Large intestine (tissue), 3 donors: Measurements from ENCODE around the gene SLC38A7. TPM values are rescaled to one million over a fixed set of nuclear protein-coding genes. Genes with fewer than 3 reads are reported as not detected.

Experiments used
- DNase-seq, 2 donors: peaks; one replicate each; pipeline versions ENCODE4 v3.0.0 to v3.0.0-alpha.2; 2013
- H3K27ac ChIP-seq: one replicate; pipeline ENCODE4 v1.5.1; 2013; ENCODE audit warnings: low read length
- H3K27me3 ChIP-seq: 2 replicates; pipeline ENCODE4 v1.6.1; 2013; ENCODE audit warnings: low read length; ENCODE audit not compliant: control insufficient read depth, insufficient read depth
- H3K36me3 ChIP-seq: 2 replicates; pipeline ENCODE4 v1.6.1; 2013; ENCODE audit warnings: low read length; ENCODE audit not compliant: control insufficient read depth, insufficient read depth
- H3K4me1 ChIP-seq: one replicate; pipeline ENCODE4 v1.6.1; 2013; ENCODE audit warnings: low read length; ENCODE audit not compliant: control insufficient read depth, insufficient read depth
- H3K4me3 ChIP-seq: one replicate; pipeline ENCODE4 v1.5.1; 2013; ENCODE audit warnings: low read length
- H3K9me3 ChIP-seq: one replicate; pipeline ENCODE4 v1.6.1; 2013; ENCODE audit warnings: mild to moderate bottlenecking, low read depth, low read length, moderate library complexity; ENCODE audit not compliant: control insufficient read depth
- WGBS: methylation state at CpG from one replicate; pipeline ENCODE4 v1.1.5; 2013; ENCODE audit warnings: low lambda C conversion rate; ENCODE audit not compliant: insufficient coverage; 5-methylcytosine and 5-hydroxymethylcytosine counted together
- polyA plus RNA-seq: library from polyadenylated mRNA; unstranded; fragments of 120-200 nt; gene quantifications from one replicate; pipeline ENCODE4 v1.2.1, GENCODE V29; 2013

SLC38A7 gene
- polyA plus RNA-seq, 1 donor, result 24.1 TPM

DNA sequence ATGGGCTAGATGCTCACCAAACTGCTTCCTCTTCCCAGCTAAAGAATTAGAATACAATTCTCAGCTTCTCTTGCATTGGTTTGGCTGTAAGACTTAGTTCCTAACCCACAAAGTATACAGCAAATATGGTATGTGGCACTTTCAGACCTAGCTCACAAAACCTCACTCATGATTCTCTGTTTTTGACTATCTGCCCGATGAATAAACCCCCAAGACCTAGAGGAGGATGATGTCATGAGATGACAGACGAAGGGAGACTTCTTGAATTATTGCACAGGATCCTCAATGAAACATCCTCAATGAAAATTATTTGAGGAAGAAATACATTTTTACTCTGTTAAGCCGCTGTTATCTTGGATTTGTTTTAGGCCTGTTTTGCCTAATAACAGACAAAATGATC is 69.3 kb downstream of the SLC38A7 start:
- Histone ChIP-seq H3K4me3 (no peak overlapping the region), H3K27ac (no peak overlapping the region), H3K27me3 (no peaks in the 10 kb centered on the region), H3K4me1 (no peaks in the 10 kb centered on the region), H3K36me3 (peaks cover 52% of the 10 kb centered on the region), H3K9me3 (no peaks in the 10 kb centered on the region)
- no CpG with 5 or more reads among the region's 3 CpGs for WGBS
- DNase-seq, result no peak

Other genes starting within 250 kb of the SLC38A7 start
- gene NDRG4, start 184.6 kb downstream of the SLC38A7 start, polyA plus RNA-seq, result 17.4 TPM
- 28.8 TPM for gene SETD6, start 169.3 kb downstream of the SLC38A7 start, polyA plus RNA-seq
- 171 TPM for gene CNOT1, start 54.9 kb downstream of the SLC38A7 start, polyA plus RNA-seq
- 55.8 TPM for gene GOT2, start 49.5 kb upstream of the SLC38A7 start, polyA plus RNA-seq